Right lung (tissue), 10 donors: ENCODE results near the gene PEF1. TPM values are rescaled to one million over a fixed set of nuclear protein-coding genes. Genes with fewer than 3 reads are reported as not detected.

ENCODE experiments used
- DNase-seq, 2 donors: peaks; one replicate each; pipeline ENCODE4 v3.0.0-alpha.2; 2013
- long read RNA-seq, 8 donors: transcript quantifications; one replicate each; lab custom pipeline, GENCODE V29; 2026
- polyA plus RNA-seq, 5 donors: library from polyadenylated mRNA; unstranded; fragments of 120-200 nt; gene quantifications; one replicate each; pipeline versions ENCODE4 v1.2.1 to v1.2.3, GENCODE V29; 2013; ENCODE audit warnings: inconsistent platforms in 1 of 5, low replicate concordance in 1 of 5; ENCODE audit not compliant: insufficient read length in 5 of 5, insufficient read depth in 1 of 5

PEF1 gene, protein sequence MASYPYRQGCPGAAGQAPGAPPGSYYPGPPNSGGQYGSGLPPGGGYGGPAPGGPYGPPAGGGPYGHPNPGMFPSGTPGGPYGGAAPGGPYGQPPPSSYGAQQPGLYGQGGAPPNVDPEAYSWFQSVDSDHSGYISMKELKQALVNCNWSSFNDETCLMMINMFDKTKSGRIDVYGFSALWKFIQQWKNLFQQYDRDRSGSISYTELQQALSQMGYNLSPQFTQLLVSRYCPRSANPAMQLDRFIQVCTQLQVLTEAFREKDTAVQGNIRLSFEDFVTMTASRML
- 10 to 100 TPM; 58.4 to 68.4 (median 65.0) TPM for polyA plus RNA-seq
- long read RNA-seq, donor 1, transcript PEF1-201 (5 exons, 1,629 nt), result major isoform, 42 of 74 reads
- long read RNA-seq, donor 1, partial matches to known transcripts, result 30 of 74 reads
- long read RNA-seq, donor 1, other reads (novel, unspliced or antisense), result 0 of 74 reads
- long read RNA-seq, donor 2, transcript PEF1-201 (5 exons, 1,629 nt), result major isoform, 23 of 25 reads
- long read RNA-seq, donor 2, partial matches to known transcripts, result 0 of 25 reads
- long read RNA-seq, donor 2, other reads (novel, unspliced or antisense), result 0 of 25 reads
- long read RNA-seq, donor 3, transcript PEF1-201 (5 exons, 1,629 nt), result major isoform, 37 of 69 reads
- long read RNA-seq, donor 3, partial matches to known transcripts, result 32 of 69 reads
- long read RNA-seq, donor 3, other reads (novel, unspliced or antisense), result 0 of 69 reads
- long read RNA-seq, donor 4, transcript PEF1-201 (5 exons, 1,629 nt), result major isoform, 11 of 25 reads
- long read RNA-seq, donor 4, partial matches to known transcripts, result 13 of 25 reads
- long read RNA-seq, donor 4, other reads (novel, unspliced or antisense), result 0 of 25 reads
- long read RNA-seq, donor 5, transcript PEF1-201 (5 exons, 1,629 nt), result major isoform, 39 of 51 reads
- long read RNA-seq, donor 5, partial matches to known transcripts, result 11 of 51 reads
- long read RNA-seq, donor 5, other reads (novel, unspliced or antisense), result 0 of 51 reads
- long read RNA-seq, donor 6, transcript PEF1-201 (5 exons, 1,629 nt), result major isoform, 40 of 49 reads
- long read RNA-seq, donor 6, partial matches to known transcripts, result 6 of 49 reads
- long read RNA-seq, donor 6, other reads (novel, unspliced or antisense), result 0 of 49 reads
- long read RNA-seq, donor 7, transcript PEF1-201 (5 exons, 1,629 nt), result major isoform, 21 of 44 reads
- long read RNA-seq, donor 7, partial matches to known transcripts, result 21 of 44 reads
- long read RNA-seq, donor 7, other reads (novel, unspliced or antisense), result 0 of 44 reads
- long read RNA-seq, donor 8, transcript PEF1-201 (5 exons, 1,629 nt), result major isoform, 15 of 15 reads
- long read RNA-seq, donor 8, partial matches to known transcripts, result 0 of 15 reads
- long read RNA-seq, donor 8, other reads (novel, unspliced or antisense), result 0 of 15 reads

GRCh38 chr1:31644560-31645273 lies at the start of gene PEF1:
TSS of gene PEF1 (minus strand) at chr1:31644876. CDS start at chr1:31644864, 12 bp downstream.
- peak; percentile 99 for DNase-seq

DNA sequence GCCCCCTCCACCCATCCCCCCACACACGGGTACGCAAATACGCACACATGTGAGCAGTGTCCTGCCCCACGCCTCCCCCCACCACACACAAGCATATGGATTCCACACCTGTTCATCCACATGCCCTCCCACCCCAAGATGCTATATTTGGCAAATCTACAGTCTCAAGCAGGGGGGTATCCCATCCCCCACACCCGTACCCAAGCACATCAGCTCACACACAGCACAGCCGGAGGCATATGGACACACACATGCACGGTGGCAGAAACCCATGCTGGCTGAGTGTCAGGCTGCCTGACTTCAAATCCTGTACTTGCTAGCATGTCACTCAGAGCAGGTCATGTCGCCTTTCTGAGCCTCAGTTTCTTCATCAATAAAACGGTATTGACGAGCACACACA lies 48.6 kb upstream of the PEF1 start:
- DNase-seq, result no peak

DNA sequence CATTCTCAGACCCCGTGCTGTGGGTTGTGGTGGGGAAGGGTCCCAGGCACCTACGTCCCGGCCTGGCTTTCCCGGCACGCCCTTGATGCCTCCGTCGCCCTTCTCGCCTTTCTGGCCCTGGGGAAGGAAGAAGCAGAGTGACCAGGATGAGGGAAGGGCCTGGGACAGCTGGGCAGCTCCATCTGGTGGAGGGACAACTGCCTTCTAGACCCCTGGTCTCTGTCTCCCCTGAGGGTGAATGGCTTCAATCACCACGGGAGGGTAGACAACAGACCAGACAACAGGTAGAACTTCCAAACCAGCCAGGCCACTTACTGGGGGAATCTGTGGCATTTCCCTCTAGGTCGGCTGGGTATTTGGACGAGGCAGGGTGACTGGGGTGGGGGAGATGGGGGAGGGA lies 47.3 kb upstream of the PEF1 start:
- no peak for DNase-seq

DNA sequence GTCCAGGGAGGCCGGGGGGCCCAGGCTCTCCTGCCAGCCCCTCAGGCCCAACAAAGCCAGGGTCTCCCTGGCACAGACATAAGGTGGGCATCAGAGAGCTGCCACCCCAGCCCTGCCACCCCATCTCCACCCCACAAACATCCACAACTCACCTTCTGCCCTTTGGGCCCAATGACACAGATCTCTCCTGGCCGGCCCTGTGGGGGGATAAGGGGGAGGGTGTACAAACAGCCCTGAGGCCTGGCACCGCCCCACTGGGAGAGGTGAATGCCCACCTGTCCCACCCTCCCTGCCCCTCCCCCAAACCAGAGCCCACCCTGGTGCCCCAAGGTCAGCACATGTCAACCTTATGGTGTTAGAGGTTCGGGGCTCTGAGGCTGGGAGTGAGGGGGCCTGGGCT lies 46.8 kb upstream of the PEF1 start:
- DNase-seq, result no peak

- DNase-seq, result no peak
Measured at GRCh38 chr1:31690921-31691320, 46.2 kb upstream of the PEF1 start.

DNA sequence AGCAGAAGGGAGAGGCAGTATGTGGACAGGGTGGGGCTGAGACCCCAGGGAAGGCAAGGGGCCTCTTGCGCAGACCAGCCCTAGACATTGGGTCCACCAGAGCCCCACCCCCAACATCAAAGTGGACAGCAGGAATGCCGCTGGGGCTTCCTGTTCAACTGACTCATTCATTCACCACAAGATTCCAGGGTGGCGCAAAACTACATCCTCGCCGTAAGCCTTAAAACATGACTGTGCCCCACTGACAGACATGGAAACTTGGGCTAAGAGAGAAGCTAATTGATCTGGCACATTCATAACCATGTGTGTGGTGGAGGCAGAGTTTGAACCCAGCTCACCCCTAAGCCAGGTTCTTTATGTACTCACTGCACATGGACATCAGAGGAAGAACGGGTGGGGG lies 45.2 kb upstream of the PEF1 start:
- no peak for DNase-seq

DNA sequence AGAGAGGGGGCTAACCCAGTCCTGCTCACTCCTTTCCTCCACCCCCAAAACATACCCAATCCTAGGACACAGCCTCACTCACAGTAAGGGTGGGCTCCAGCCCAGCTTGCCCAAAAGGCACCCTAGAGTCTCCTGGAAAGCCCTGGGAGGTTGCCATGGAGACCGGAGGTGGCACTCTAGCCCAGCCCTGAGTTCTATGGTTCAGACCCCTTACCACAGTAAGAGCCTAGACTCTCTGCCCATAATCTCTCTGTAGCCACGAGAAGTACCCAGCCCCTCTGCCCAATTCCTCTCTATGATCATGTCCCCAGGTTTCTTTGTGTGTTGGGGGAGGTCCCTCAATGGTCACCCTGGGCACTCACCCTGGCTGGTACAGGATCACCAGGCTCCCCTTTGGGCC lies 44.7 kb upstream of the PEF1 start:
- DNase-seq, result no peak

- DNase-seq, result no peak
Measured at GRCh38 chr1:31688233-31688918, 43.7 kb upstream of the PEF1 start.

DNA sequence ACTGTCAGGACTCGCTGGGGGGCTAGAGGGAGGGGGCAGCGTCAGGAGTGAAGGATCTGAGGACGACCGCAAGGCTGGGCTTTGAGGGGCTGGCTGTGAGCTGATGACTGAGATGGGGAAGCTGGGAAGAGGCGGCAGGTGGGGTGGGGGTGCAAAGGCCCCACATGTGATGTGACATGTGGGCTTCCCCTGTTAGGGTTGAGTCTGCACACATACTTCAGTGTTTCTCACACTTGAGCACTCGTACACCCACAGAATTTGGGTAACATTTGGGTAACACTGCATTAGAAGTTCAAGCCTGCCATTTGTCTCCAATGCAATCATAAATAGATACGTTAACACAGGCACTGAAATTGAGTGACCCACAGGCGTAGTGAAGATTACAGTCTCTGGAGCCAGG lies 42.9 kb upstream of the PEF1 start:
- no peak for DNase-seq

DNA sequence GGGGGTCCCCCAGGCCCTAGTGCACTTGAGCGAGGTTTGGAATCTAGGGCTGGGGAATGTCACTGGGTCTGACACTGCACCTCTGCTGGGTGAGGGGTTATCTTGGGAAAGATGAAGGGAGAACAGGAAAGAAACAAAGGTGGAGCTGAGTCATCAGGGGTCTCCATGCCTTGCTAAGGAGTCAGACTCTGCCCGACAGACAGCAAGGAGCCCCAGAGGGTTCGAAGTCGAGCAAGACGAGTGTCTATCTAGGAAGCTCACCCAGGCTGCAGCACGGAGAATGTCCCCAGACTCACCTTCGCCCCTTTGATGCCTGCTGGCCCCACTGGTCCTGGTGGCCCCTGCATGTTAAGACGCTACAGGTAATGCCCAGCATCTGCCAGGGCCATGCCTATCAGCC lies 41.1 kb upstream of the PEF1 start:
- no peak for DNase-seq

DNA sequence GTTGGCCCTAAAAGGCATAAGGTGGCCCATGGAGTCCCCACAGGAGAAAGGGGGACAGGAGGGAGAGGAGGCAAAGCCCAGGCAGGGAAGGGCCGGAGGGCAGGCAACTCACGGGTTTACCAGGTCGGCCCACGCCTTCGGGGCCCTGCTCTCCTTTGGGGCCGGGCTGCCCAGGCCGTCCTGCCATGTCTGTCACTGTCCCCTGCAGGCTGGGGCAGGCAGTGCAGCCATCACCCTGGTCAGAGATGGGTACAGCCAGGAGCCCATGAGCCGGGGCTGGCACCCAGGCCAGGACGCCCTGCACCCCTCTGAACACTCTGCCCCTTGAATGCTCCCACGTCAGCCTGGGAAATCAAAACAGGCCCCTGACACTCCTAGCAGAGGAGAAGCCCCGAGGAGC lies 39.3 kb upstream of the PEF1 start:
- no peak for DNase-seq

DNA sequence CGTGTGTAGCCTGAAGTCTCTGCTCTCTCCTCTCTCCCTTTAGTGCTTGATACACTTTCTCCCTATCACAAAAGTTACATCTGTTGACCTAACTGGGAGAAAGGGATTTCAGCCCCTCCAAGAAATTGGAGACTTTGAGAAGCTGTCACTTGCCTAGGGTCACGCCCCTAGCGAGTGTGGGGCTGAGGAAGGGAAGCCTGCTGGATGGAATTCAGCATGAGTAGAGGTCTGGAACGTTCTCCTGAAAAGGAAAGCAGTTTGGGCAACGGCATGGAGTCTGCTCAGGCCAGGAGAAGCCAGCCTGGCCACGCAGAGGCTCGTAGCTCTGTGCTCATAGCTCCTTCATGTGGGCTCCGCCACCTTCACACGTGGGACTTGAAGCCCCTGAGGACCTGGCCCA lies 36.7 kb upstream of the PEF1 start:
- no peak for DNase-seq

DNA sequence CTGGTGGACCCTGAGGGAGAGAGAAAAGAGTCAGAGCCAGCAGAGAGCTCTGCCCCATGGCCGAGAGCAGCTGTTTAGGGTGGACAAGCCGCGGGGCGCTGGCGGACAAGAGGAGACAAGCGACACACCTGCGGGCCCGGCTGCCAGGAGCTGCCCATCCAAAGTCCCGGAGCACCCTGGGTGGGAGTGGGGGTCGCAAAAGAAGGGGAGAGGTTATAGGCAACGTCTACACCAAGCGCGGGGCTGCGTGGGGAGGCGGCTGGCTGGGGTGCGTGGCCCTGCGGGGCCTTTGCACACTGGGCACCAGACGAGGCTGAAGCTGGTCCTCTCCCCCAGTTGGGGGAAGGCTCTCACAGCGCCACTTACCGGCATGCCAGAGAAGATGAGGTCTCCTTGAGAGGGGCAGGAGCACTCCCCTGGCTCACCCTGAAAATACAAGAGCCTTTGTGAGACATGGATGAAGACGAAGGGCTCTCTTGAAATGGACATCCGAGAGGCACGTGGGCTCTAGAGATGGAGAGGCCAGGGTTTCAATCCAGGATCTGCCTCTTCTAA lies 35.1 kb upstream of the PEF1 start:
- DNase-seq, result no peak

DNA sequence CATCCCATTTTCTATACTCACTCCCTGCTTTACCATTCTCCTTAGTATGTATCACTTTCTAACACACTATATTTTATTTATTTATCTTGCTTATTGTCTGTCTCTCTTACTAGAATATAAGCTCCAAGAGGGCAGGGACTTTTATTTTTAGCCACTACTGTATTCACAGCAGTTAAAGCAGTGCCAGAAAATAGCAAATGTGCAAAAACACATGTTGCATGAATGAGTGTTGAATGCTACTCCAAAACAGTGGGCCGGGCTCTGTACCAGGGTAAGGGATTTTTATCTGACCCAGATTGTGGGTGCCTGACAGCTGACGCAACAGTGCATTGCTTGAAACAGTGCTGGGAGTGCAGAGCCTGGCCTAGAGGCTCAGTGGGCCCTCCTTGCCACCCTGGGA lies 34.4 kb upstream of the PEF1 start:
- DNase-seq, result no peak

- no peak for DNase-seq
Measured at GRCh38 chr1:31678681-31679080, 34.0 kb upstream of the PEF1 start.

- DNase-seq, result no peak
Measured at GRCh38 chr1:31677949-31678348, 33.3 kb upstream of the PEF1 start.

DNA sequence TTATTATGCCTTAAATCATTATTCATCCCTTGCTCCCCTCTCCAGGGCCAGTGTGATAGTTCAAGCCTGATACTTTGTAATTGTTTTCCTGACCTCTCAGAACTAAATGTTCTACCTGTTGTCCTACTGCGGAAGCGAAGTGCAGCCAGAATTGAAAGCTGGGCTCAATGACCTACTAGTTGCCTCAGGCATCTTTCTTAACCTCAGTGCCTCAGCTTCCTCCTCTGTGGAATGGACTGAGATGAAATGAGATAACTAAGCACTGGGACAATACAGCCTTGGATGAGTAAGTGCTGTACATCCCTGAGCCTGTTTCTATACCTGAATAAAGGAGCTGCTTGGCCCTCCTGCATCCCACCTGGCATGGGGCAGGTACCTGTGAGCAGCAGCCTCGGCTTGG lies 32.7 kb upstream of the PEF1 start:
- no peak for DNase-seq

- DNase-seq, result no peak
Measured at GRCh38 chr1:31675756-31676155, 31.1 kb upstream of the PEF1 start.

GRCh38 chr1:31675161-31675560 lies 30.5 kb upstream of the PEF1 start:
- DNase-seq, result no peak

DNA sequence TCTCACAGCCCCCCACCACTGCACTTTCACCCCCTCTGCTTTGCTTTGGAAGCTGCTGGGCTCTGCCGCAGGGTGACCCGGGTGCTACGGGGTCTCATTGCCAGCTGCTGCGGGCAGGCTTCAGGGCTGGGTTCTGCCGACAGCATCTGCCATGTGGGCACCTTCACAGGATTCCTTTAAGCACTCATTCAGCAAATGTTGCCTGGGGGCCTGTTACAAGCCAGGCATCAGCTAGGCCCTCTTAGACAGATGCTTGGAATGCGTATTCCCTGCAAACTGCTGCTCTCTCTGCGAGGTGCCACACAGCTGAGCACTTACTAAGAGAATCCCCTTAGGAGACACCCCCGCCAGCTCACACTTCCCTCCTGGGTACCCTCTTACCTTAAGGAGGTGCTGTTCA lies 29.9 kb upstream of the PEF1 start:
- DNase-seq, result no peak
